HEK293 (cell line): Measurements from ENCODE around the gene EYS.
"Not testable (repeated sequence)": the region's sequence is repeated elsewhere in the genome, so short reads cannot be mapped to it uniquely, and the experiment has no call there.

Experiments used
- CTCF ChIP-seq: fragments of 450-650 bp; formaldehyde crosslinking; IDR thresholded peaks from 2 replicates; pipeline ENCODE4 v1.5.1; 2016; ENCODE audit warnings: missing biosample characterization, missing genetic modification characterization
- HOXC10 ChIP-seq: sonication (generic); formaldehyde crosslinking; IDR thresholded peaks from 2 replicates; pipeline ENCODE4 v1.8.1; 2023; ENCODE audit warnings: mild to moderate bottlenecking, missing genetic modification reagents
- KLF10 ChIP-seq: fragments of 450-650 bp; IDR thresholded peaks from 2 replicates; pipeline ENCODE4 v1.5.1; 2018; ENCODE audit warnings: missing biosample characterization, mild to moderate bottlenecking, missing genetic modification characterization
- KLF8 ChIP-seq: fragments of 450-650 bp; formaldehyde crosslinking; IDR thresholded peaks from 2 replicates; pipeline ENCODE4 v1.5.1; 2016; ENCODE audit warnings: missing biosample characterization, missing genetic modification characterization
- ZEB2 ChIP-seq: fragments of 450-650 bp; formaldehyde crosslinking; IDR thresholded peaks from 2 replicates; pipeline ENCODE4 v1.5.1; 2016; ENCODE audit warnings: missing biosample characterization, missing genetic modification characterization
- ZNF266 ChIP-seq: fragments of 450-650 bp; formaldehyde crosslinking; IDR thresholded peaks from 2 replicates; pipeline ENCODE4 v1.5.1; 2016; ENCODE audit warnings: missing biosample characterization, missing genetic modification characterization, low read depth
- ZNF292 ChIP-seq: fragments of 450-650 bp; formaldehyde crosslinking; IDR thresholded peaks from 2 replicates; pipeline ENCODE4 v1.5.1; 2016; ENCODE audit warnings: low read depth, missing biosample characterization, missing genetic modification characterization, borderline replicate concordance
- ZNF776 ChIP-seq: fragments of 450-650 bp; formaldehyde crosslinking; IDR thresholded peaks from 2 replicates; pipeline ENCODE4 v1.5.0; 2017; ENCODE audit warnings: missing biosample characterization, missing genetic modification characterization, borderline replicate concordance
- TF ChIP-seq, protein P1 (sequence below): fragments of 450-650 bp; formaldehyde crosslinking; IDR thresholded peaks from 2 replicates; pipeline ENCODE4 v1.5.1; 2016; ENCODE audit warnings: missing biosample characterization, missing genetic modification characterization

GRCh38 chr6:64030950-64031618 is 1675.9 kb downstream of the EYS start:
- TF ChIP-seq ZNF292; KLF8; ZNF776; CTCF (tag by site-specific recombination); HOXC10 (CRISPR knock-in tag); ZNF266 (tag by site-specific recombination); KLF10 (tag by site-specific recombination); ZEB2 (tag by site-specific recombination): not testable (repeated sequence)
- TF ChIP-seq, protein P1, sequence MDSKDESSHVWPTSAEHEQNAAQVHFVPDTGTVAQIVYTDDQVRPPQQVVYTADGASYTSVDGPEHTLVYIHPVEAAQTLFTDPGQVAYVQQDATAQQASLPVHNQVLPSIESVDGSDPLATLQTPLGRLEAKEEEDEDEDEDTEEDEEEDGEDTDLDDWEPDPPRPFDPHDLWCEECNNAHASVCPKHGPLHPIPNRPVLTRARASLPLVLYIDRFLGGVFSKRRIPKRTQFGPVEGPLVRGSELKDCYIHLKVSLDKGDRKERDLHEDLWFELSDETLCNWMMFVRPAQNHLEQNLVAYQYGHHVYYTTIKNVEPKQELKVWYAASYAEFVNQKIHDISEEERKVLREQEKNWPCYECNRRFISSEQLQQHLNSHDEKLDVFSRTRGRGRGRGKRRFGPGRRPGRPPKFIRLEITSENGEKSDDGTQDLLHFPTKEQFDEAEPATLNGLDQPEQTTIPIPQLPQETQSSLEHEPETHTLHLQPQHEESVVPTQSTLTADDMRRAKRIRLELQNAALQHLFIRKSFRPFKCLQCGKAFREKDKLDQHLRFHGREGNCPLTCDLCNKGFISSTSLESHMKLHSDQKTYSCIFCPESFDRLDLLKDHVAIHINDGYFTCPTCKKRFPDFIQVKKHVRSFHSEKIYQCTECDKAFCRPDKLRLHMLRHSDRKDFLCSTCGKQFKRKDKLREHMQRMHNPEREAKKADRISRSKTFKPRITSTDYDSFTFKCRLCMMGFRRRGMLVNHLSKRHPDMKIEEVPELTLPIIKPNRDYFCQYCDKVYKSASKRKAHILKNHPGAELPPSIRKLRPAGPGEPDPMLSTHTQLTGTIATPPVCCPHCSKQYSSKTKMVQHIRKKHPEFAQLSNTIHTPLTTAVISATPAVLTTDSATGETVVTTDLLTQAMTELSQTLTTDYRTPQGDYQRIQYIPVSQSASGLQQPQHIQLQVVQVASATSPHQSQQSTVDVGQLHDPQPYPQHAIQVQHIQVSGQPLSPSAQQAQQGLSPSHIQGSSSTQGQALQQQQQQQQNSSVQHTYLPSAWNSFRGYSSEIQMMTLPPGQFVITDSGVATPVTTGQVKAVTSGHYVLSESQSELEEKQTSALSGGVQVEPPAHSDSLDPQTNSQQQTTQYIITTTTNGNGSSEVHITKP (tag by site-specific recombination): not testable (repeated sequence)
